ENCODE measurements around the gene CCDC12.
"Not testable (repeated sequence)": the region's sequence is repeated elsewhere in the genome, so short reads cannot be mapped to it uniquely, and the experiment has no call there.

Gene CCDC12

GRCh38 chr3:46915297-46915822, 61.2 kb downstream of the CCDC12 start:
- H3K36me3 ChIP-seq (ENCODE audit: control insufficient read depth, insufficient read depth, low read length), result no peaks in the 10 kb centered on the region
- no peak overlapping the region for H3K9ac ChIP-seq (ENCODE audit: low read length)
- no peaks in the 10 kb centered on the region for H3K27me3 ChIP-seq (ENCODE audit: control insufficient read depth, insufficient read depth, low read length)

GRCh38 chr3:46914849-46915248, 61.7 kb downstream of the CCDC12 start:
- no peaks in the 10 kb centered on the region for H3K9me3 ChIP-seq (ENCODE audit: control insufficient read depth, low read length)
- no peaks in the 10 kb centered on the region for H3K4me1 ChIP-seq (ENCODE audit: control insufficient read depth, insufficient read depth, low read length)
- no peaks in the 10 kb centered on the region for H3K36me3 ChIP-seq (ENCODE audit: control insufficient read depth, insufficient read depth, low read length)
- no peaks in the 10 kb centered on the region for H3K27me3 ChIP-seq (ENCODE audit: control insufficient read depth, insufficient read depth, low read length)
- no peak overlapping the region for H3K9ac ChIP-seq (ENCODE audit: low read length)
- H3K4me3 ChIP-seq (ENCODE audit: low read length), result no peak overlapping the region

More at GRCh38 chr3:46915297-46915822, 61.2 kb downstream of the CCDC12 start:
- Histone ChIP-seq H3K9me3 (ENCODE audit: control insufficient read depth, low read length) (no peaks in the 10 kb centered on the region), H3K4me3 (ENCODE audit: low read length) (no peak overlapping the region), H3K4me1 (ENCODE audit: control insufficient read depth, insufficient read depth, low read length) (no peaks in the 10 kb centered on the region)

DNA sequence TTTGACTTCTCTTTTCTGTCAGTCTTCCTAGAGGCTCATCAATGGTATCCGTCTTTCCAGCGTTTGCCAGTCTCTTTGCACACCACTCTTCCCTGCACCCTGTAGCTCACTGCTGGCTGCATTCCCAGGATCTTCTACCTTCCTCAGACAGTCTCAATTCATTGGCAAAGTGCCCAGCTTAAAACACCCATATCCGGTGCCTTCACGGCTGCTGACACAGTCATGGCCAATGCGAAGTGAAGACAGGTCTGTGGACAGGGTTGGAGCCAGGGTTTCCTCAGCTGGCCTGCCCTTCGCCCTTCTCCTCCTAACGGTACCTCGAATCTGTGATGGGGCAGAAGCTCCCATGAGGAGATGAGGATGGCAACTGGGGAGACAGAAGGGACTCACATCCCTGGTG, 62.9 kb downstream of the CCDC12 start:
- no peaks in the 10 kb centered on the region for H3K36me3 ChIP-seq (ENCODE audit: control insufficient read depth, insufficient read depth, low read length)
- no peaks in the 10 kb centered on the region for H3K27me3 ChIP-seq (ENCODE audit: control insufficient read depth, insufficient read depth, low read length)
- H3K9me3 ChIP-seq (ENCODE audit: control insufficient read depth, low read length), result no peaks in the 10 kb centered on the region
- H3K4me3 ChIP-seq (ENCODE audit: low read length), result no peak overlapping the region
- no peak overlapping the region for H3K9ac ChIP-seq (ENCODE audit: low read length)
- H3K4me1 ChIP-seq (ENCODE audit: control insufficient read depth, insufficient read depth, low read length), result peaks cover 10% of the 10 kb centered on the region

GRCh38 chr3:46912986-46913385, 63.6 kb downstream of the CCDC12 start:
- Histone ChIP-seq H3K4me3 (ENCODE audit: low read length) (no peak overlapping the region), H3K27me3 (ENCODE audit: control insufficient read depth, insufficient read depth, low read length) (no peaks in the 10 kb centered on the region), H3K4me1 (ENCODE audit: control insufficient read depth, insufficient read depth, low read length) (peaks cover 15% of the 10 kb centered on the region), H3K36me3 (ENCODE audit: control insufficient read depth, insufficient read depth, low read length) (no peaks in the 10 kb centered on the region), H3K9me3 (ENCODE audit: control insufficient read depth, low read length) (no peaks in the 10 kb centered on the region), H3K9ac (ENCODE audit: low read length) (no peak overlapping the region)

- not testable (repeated sequence) for H3K9me3 ChIP-seq (ENCODE audit: control insufficient read depth, low read length); H3K9ac ChIP-seq (ENCODE audit: low read length); H3K36me3 ChIP-seq (ENCODE audit: control insufficient read depth, insufficient read depth, low read length); H3K27me3 ChIP-seq (ENCODE audit: control insufficient read depth, insufficient read depth, low read length); H3K4me3 ChIP-seq (ENCODE audit: low read length)
- H3K4me1 ChIP-seq (ENCODE audit: control insufficient read depth, insufficient read depth, low read length), result peaks cover 15% of the 10 kb centered on the region
Observed at GRCh38 chr3:46910914-46911313, 65.6 kb downstream of the CCDC12 start.

- Histone ChIP-seq H3K9me3 (ENCODE audit: control insufficient read depth, low read length) (no peaks in the 10 kb centered on the region), H3K4me1 (ENCODE audit: control insufficient read depth, insufficient read depth, low read length) (peaks cover 15% of the 10 kb centered on the region), H3K4me3 (ENCODE audit: low read length) (no peak overlapping the region), H3K9ac (ENCODE audit: low read length) (no peak overlapping the region), H3K27me3 (ENCODE audit: control insufficient read depth, insufficient read depth, low read length) (no peaks in the 10 kb centered on the region), H3K36me3 (ENCODE audit: control insufficient read depth, insufficient read depth, low read length) (no peaks in the 10 kb centered on the region)
Observed at GRCh38 chr3:46910166-46910760, 66.3 kb downstream of the CCDC12 start.

DNA sequence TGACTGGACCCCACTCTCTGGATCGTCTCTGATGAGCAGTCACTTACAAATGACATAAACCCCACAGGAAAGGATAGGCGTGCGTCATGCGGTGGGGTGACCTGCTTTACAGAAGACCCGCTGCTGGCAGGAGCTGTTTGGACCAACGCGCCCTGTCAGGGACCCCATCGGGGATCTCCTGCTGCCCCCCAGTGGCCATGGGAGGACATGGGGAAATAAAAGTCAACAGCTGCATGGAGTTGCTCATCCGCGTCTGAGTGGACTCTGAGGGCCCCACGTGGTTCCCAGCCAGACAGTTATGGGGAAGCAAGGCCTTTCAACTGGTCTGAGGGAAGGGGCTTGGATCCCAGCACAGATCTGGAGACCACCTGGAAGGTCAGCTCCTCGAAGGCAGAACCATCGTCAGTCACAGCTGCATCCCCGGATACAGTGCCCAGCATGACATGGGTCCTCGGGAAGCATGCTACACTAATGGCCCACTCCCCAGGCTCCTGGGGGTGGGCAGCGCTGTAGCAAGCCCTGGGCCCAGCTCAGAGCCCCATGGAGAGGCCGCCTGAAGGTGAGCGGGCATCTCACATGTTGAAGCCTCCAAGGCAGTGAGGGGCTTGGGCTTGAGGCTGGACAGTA, 66.9 kb downstream of the CCDC12 start:
- Histone ChIP-seq H3K9ac (ENCODE audit: low read length) (no peak overlapping the region), H3K9me3 (ENCODE audit: control insufficient read depth, low read length) (no peaks in the 10 kb centered on the region), H3K36me3 (ENCODE audit: control insufficient read depth, insufficient read depth, low read length) (no peaks in the 10 kb centered on the region), H3K27me3 (ENCODE audit: control insufficient read depth, insufficient read depth, low read length) (no peaks in the 10 kb centered on the region), H3K4me3 (ENCODE audit: low read length) (no peak overlapping the region), H3K4me1 (ENCODE audit: control insufficient read depth, insufficient read depth, low read length) (peaks cover 15% of the 10 kb centered on the region)

GRCh38 chr3:46908986-46909534, 67.5 kb downstream of the CCDC12 start:
- Histone ChIP-seq H3K4me1 (ENCODE audit: control insufficient read depth, insufficient read depth, low read length) (peaks cover 15% of the 10 kb centered on the region), H3K4me3 (ENCODE audit: low read length) (no peak overlapping the region), H3K36me3 (ENCODE audit: control insufficient read depth, insufficient read depth, low read length) (no peaks in the 10 kb centered on the region), H3K27me3 (ENCODE audit: control insufficient read depth, insufficient read depth, low read length) (no peaks in the 10 kb centered on the region), H3K9me3 (ENCODE audit: control insufficient read depth, low read length) (no peaks in the 10 kb centered on the region), H3K9ac (ENCODE audit: low read length) (no peak overlapping the region)

DNA sequence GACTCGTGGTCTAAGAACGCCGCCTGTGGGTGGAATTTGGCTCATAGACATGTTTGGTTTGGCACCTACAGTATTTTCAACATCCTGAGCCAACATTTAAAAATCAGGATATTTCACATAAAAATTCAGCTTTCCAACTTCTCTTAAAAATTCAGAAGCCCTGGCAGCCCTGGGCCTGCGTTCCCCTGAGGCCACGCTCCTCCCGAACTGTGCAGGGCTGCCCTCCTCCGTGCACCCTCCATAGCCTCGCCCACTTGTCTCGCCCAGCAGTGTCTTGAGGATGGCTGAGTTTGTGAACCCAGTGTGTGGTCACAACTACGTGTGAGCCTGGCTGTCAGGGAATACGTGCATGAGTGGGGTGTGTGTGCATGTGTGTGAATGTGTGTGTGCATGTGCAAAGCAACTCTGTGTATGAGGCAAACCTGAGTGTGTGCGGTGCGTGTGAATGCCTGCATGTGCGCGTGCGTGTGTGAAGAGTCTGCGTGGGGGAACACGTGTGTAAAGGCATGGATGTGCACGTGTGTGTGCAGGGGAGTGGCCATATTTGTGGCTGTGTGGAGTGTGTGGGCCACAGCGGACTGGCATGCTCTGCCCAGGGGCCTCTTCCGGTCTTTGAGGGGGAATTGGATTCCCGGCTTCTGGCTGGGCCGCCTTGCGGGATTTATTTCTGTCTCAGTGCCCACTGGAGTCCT, 68.1 kb downstream of the CCDC12 start:
- Histone ChIP-seq H3K4me1 (ENCODE audit: control insufficient read depth, insufficient read depth, low read length) (peaks cover 15% of the 10 kb centered on the region), H3K36me3 (ENCODE audit: control insufficient read depth, insufficient read depth, low read length) (no peaks in the 10 kb centered on the region), H3K9ac (ENCODE audit: low read length) (no peak overlapping the region), H3K27me3 (ENCODE audit: control insufficient read depth, insufficient read depth, low read length) (no peaks in the 10 kb centered on the region), H3K4me3 (ENCODE audit: low read length) (no peak overlapping the region), H3K9me3 (ENCODE audit: control insufficient read depth, low read length) (no peaks in the 10 kb centered on the region)

DNA sequence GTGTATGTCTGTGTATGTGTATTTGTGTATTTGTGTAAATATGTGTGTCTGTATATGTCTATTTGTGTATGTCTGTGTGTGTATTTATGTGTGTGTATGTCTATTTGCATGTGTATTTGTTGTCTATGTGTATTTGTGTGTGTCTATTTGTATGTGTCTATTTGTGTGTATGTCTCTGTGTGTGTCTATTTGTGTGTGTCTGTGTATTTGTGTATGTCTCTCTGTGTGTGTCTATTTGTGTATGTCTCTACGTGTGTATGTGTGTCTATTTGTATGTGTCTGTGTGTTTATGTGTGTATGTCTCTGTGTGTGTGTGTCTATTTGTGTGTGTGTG, 68.6 kb downstream of the CCDC12 start:
- Histone ChIP-seq H3K9ac (ENCODE audit: low read length) (no peak overlapping the region), H3K4me1 (ENCODE audit: control insufficient read depth, insufficient read depth, low read length) (peaks cover 15% of the 10 kb centered on the region), H3K9me3 (ENCODE audit: control insufficient read depth, low read length) (no peaks in the 10 kb centered on the region), H3K4me3 (ENCODE audit: low read length) (no peak overlapping the region), H3K36me3 (ENCODE audit: control insufficient read depth, insufficient read depth, low read length) (no peaks in the 10 kb centered on the region), H3K27me3 (ENCODE audit: control insufficient read depth, insufficient read depth, low read length) (no peaks in the 10 kb centered on the region)

- no peaks in the 10 kb centered on the region for H3K9me3 ChIP-seq (ENCODE audit: control insufficient read depth, low read length)
- H3K4me1 ChIP-seq (ENCODE audit: control insufficient read depth, insufficient read depth, low read length), result peaks cover 15% of the 10 kb centered on the region
- H3K36me3 ChIP-seq (ENCODE audit: control insufficient read depth, insufficient read depth, low read length), result no peaks in the 10 kb centered on the region
- H3K9ac ChIP-seq (ENCODE audit: low read length), result no peak overlapping the region
- H3K4me3 ChIP-seq (ENCODE audit: low read length), result no peak overlapping the region
- no peaks in the 10 kb centered on the region for H3K27me3 ChIP-seq (ENCODE audit: control insufficient read depth, insufficient read depth, low read length)
Observed at GRCh38 chr3:46907271-46907670, 69.3 kb downstream of the CCDC12 start.

DNA sequence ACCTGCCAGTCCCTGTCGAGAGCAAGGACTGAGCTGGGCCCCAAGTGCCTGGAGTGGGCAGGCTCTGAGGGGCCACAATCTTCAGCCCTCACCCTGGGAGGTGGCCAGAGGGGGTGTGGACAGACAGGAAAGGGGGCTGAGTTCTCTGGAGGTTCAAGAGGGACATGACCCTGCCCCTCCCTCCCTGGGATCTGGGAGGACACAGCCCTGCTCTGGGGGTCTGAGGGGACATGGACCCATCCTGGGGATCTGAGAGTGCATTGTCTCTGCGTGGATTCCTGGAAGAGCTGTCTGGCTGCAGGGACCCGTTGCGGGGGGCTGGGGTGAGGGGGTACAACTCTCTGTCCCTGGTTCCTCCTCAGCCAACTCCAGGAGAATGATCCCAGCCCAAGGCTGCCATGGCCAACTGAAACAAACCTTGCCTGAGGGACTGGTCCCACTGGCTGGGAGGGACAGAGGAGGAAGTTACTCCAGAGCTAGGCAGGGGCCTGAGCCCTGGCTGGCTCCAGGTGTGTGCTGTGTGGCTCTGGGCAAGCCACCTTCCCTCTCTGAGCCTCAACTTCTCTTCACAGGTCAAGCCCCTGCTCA, 70.0 kb downstream of the CCDC12 start:
- no peak overlapping the region for H3K9ac ChIP-seq (ENCODE audit: low read length)
- no peaks in the 10 kb centered on the region for H3K27me3 ChIP-seq (ENCODE audit: control insufficient read depth, insufficient read depth, low read length)
- H3K4me1 ChIP-seq (ENCODE audit: control insufficient read depth, insufficient read depth, low read length), result peaks cover 15% of the 10 kb centered on the region
- no peaks in the 10 kb centered on the region for H3K9me3 ChIP-seq (ENCODE audit: control insufficient read depth, low read length)
- H3K4me3 ChIP-seq (ENCODE audit: low read length), result no peak overlapping the region
- no peaks in the 10 kb centered on the region for H3K36me3 ChIP-seq (ENCODE audit: control insufficient read depth, insufficient read depth, low read length)

Data from mucosa of stomach (tissue), 1 donor.